HG02884 (cell line): ENCODE results near the gene FAM114A2.

Experiments used
- ATAC-seq: cut with Tn5 transposase; IDR thresholded peaks from one replicate; pipeline ENCODE4 v1.9.1; 2021; ENCODE audit warnings: mild to moderate bottlenecking, moderate library complexity; ENCODE audit not compliant: unreplicated experiment

Gene FAM114A2

DNA sequence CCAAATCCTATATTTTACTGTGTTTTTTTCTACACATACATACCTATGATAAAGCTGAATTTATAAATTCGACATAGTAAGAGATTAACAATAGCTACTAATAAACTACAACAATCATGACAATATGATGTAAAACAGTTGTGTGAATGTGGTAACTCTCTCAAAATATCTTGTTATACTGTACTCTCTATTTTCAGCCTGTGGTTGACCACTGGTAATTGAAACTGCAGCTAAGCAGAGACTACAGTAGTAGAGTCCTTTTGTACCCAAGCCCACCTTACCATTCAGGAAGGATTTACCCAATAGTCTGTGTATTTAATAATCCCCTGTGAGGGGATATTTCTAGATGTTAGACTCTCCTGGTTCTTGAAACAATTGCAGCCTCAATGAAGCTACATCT is 86.7 kb downstream of the FAM114A2 start:
- no peak for ATAC-seq

DNA sequence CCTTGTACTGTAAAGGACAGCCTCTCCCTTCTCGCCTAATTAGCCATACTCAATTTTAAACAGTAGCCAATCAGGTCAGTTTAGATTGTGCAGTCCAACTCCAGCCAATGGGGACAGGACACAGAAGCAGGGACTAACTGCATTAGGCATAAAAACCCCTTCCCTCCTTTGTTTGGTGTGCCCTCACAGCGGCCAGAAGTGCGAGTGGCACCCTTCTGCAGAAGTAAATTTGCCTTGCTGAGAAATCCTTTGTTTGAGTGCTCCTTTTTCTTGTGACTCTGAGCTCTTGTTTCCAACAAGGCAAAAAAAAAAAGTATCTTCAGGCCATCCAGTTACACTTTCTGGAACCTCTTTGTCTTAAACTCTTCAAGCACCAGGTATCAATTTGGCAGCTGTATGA is 97.4 kb downstream of the FAM114A2 start:
- ATAC-seq, result no peak
